T-helper 1 cell (primary cell): ENCODE results near the gene CRYBA2.

Experiments
- DNase-seq, 5 donors: peaks; one replicate each; pipeline ENCODE4 v3.0.0-alpha.2; 2012 to 2020

CRYBA2 gene

DNA sequence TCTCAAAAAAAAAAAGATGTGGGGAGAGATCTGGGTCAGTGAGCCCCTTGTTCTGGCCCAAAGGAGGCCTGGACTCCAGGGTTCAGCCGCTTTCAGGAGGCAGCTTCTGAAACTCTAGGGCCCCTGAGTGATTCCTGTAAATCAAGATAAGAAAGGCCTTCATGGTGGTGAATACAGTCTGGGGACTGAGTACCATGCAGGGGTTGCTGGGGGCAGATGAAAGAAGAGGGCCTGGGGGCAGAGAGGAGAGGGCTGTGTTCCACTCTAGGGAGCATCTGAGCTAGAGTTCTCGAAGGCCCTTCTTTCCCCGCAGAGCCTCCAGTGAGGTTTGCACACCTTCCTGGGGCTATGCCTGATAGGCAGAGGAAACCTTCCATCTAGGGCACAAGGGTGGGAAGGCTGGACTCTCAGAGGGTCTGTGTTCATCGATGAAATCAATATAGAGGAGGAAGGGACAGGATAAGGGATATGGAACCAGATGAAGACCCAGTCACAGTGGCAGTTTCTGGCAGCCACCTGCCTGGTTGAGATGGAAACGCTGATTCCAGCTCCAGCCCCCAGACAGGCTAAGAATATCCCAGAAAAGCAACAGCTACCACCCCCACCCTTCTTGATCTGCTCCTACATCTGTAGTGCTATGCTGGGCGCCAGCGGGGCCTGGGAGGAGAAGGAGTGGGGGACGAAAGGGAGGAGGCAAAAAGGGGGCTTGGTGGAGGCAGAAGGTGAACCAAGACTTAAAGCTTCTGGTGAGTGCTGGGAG lies 38.5 kb downstream of the CRYBA2 start:
- DNase-seq, result no peak

DNA sequence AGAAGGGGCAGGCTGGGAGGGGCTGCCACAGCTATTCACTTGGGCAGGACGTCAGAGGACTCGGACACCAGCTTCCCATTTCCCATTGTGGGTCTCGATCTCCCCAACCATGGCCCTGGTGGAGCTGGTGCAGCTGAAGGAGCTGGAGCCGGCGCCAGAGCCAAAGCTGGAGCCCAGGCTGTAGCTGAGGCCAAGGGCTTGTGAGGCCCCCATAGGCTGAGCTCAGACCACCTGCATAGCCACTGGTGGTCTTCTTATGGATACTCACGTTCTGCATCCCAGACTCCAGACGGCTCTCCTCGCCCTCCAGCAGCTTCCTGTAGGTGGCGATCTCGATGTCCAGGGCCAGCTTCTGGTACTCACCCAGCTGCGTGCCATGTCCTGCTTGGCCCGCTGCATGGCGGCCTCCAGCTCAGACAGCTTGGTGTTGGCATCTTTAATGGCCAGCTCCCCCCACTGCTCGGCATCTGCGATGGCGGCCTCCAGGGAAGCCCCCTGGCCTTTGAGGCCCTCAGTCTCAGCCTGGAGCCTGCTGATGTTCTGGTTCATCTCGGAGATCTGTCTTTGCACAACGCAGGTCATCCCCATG lies 39.8 kb downstream of the CRYBA2 start:
- no peak for DNase-seq

GRCh38 chr2:218952160-218952559 lies 41.1 kb downstream of the CRYBA2 start:
- no peak for DNase-seq

- DNase-seq, result no peak
Measured at GRCh38 chr2:218946621-218947020, 46.6 kb downstream of the CRYBA2 start.

- no peak for DNase-seq
Measured at GRCh38 chr2:218944759-218945404, 48.3 kb downstream of the CRYBA2 start.
